Measurements from ENCODE around the gene KLRC3.
"Not testable (repeated sequence)": the region's sequence is repeated elsewhere in the genome, so short reads cannot be mapped to it uniquely, and the experiment has no call there.

Gene KLRC3

DNA sequence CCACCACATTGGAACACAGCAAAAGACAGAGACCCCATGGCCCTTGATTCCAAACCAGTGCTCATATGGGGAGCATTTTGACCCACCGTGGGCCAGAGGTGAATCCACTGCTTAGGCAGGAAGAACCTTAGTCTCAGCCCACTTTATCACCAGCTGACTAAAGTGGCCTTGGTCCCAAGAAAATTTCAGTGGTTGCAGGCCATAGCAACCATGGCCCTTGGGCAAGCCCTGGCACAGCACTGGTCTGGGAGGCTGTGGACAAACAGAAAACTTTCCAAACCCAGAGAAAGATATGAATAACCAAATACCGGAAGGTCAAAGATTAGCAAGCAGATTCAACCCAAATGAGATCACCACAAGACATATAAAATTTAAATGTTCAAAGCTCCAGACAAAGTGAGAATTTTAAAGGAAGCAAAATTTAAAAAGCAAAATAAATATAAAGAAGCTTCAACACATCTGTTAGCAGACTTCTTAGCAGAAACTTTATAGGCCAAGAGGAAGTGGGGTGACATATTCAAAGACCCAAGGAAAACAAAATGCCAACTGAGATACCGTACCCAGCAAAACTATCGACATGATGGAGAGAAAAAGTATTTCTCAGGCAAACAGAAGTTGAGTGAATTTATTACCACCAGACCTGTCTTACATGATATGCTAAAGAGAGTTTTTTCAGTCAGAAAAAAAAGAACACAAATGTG, 38.3 kb downstream of the KLRC3 start:
- ChIA-PET POLR2A (no interaction called here), CTCF (no interaction called here)
- no peak overlapping the region for H3K4me3 ChIP-seq (ENCODE audit: low read depth, low read length)
- no peak for DNase-seq (ENCODE audit: low read depth, low spot score)
- TF ChIP-seq, protein P1, sequence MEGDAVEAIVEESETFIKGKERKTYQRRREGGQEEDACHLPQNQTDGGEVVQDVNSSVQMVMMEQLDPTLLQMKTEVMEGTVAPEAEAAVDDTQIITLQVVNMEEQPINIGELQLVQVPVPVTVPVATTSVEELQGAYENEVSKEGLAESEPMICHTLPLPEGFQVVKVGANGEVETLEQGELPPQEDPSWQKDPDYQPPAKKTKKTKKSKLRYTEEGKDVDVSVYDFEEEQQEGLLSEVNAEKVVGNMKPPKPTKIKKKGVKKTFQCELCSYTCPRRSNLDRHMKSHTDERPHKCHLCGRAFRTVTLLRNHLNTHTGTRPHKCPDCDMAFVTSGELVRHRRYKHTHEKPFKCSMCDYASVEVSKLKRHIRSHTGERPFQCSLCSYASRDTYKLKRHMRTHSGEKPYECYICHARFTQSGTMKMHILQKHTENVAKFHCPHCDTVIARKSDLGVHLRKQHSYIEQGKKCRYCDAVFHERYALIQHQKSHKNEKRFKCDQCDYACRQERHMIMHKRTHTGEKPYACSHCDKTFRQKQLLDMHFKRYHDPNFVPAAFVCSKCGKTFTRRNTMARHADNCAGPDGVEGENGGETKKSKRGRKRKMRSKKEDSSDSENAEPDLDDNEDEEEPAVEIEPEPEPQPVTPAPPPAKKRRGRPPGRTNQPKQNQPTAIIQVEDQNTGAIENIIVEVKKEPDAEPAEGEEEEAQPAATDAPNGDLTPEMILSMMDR (IDR thresholded peaks at IDR 0.05; ENCODE audit: insufficient read depth, low read length, missing control alignments) = no peak

DNA sequence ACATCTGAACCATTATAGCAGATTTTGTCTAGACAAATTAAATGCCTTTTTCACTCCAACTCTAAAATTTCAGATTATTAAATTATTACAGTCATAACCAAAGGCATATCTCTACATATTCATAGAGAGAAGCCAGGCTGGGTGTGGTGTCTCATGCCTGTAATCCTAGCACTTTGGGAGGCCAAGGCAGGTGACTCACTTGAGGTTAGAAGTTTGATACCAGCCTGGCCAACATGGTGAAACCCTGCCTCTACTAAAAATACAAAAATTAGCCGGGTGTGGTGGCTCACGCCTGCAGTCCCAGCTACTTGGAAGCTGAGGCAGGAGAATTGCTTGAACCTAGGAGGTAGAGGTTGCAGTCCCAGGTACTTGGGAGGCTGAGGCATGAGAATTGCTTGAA, 41.7 kb downstream of the KLRC3 start:
- DNase-seq (ENCODE audit: low read depth, low spot score); CTCF ChIA-PET; POLR2A ChIA-PET; H3K4me3 ChIP-seq (ENCODE audit: low read depth, low read length): not testable (repeated sequence)

DNA sequence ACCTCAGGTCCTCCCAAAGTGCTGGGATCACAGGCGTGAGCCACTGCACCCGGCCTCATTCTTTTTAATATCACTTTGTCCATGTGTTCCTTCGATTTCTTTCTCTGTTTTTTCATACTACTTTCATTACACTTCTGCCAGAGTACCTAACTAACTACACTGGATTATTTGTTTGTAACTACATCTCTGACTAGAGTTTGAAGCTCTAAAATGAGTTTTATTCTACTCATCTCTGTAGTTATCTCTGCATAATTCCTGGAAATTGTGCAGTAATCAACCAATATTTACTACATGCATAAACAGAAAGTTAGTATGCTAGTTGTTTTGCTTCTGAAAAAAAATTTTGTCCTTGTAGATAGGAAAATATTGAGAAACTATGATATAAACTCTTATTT, 45.8 kb downstream of the KLRC3 start:
- no peak for DNase-seq (ENCODE audit: low read depth, low spot score)
- no peak overlapping the region for H3K4me3 ChIP-seq (ENCODE audit: low read depth, low read length)
- CTCF ChIA-PET = no interaction called here
- POLR2A ChIA-PET = no interaction called here
- TF ChIP-seq, protein P1 (IDR thresholded peaks at IDR 0.05; ENCODE audit: insufficient read depth, low read length, missing control alignments) = no peak

DNA sequence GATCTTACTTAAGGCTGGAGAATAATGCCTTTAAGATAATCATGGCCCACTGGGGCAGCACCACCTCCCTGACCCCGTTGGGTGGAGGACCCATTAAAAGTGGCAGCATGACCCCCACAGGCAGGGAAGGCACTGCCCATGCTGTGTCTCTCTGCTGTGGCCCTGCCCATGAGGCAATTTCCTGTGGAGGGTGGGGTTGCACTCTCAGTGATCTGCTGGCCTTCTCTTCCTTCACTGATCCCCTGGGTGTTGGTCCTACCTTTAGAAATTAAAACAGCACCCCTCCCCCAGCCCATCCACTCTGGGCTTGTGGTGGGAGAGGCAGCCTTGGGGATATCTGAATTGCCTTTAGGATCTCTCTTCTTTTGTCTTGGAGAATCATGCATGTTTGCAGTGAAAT, 47.8 kb downstream of the KLRC3 start:
- DNase-seq (ENCODE audit: low read depth, low spot score) = no peak
- TF ChIP-seq, protein P1 (IDR thresholded peaks at IDR 0.05; ENCODE audit: insufficient read depth, low read length, missing control alignments) = no peak
- CTCF ChIA-PET = no interaction called here
- no peak overlapping the region for H3K4me3 ChIP-seq (ENCODE audit: low read depth, low read length)
- POLR2A ChIA-PET = no interaction called here

DNA sequence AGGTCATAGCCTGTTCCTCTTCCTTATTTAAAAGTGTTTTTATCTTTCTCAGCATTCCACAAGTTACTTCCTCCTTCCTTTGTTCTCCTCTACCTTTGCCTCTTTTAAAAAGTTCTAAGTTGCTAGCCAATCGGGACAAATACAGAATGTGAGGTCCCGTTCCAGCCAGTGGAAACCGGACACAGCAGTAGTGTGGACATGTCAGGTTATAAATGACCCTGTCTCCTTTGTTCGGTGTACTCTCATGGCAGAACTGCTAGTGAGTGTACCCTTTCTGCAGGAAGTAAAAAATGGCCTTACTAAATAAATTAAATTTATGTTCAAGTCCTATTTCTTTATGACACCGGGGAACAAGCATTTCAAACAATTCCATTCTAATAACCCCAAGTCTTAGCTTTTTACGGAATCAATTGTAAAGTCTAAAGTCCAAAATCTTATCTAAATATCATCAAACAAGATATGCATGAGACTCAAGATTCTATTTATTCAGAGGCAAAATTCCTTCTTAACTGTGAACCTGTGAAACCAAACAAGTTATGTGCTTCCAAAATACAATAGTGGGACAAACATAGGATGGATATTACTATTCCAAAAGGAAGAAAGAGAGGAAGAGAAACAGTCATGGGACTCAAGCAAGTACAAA, 48.4 kb downstream of the KLRC3 start:
- DNase-seq (ENCODE audit: low read depth, low spot score); POLR2A ChIA-PET; H3K4me3 ChIP-seq (ENCODE audit: low read depth, low read length); CTCF ChIA-PET: not testable (repeated sequence)

DNA sequence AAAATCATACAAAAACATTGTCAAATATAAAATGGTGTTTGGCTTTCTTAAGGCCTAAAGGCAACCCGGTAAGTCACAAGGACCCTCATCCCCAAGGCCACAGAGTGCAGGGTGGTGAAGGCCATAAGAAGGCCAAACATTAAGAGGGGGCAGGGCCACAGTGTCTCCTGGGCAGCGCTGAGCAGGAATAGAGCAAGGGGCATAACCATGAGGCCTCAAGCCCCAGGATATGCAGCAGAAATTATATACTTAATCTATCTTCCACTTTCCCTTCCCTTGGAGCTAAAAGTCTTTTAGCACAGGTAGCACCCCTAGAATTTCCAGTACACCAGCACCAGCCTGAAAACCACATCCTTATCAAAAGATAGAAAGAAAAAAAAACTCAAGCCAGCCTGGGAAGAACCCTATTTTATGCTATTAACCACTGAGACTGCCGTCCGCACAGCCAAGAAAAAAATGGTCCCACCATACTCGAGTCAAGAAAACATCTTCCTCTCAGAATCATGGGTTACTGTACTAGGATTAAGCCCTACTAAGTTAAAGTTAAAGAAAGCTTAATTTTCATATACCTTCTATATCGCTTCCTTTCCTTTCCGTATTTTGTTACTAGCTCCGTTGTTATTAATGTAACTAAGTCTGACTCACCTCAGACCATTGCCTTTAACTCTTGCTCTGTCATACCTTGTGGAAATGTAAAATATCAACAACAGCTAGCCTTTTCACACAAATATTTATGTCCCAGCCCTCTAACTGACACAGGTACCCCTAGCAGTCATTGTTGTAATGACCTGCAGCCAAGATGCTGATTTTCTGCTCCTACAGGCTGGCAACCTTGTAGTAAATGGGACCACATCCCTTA, 50.6 kb downstream of the KLRC3 start:
- CTCF ChIA-PET = no interaction called here
- TF ChIP-seq, protein P1 (IDR thresholded peaks at IDR 0.05; ENCODE audit: insufficient read depth, low read length, missing control alignments) = no peak
- no peak for DNase-seq (ENCODE audit: low read depth, low spot score)
- POLR2A ChIA-PET = no interaction called here
- H3K4me3 ChIP-seq (ENCODE audit: low read depth, low read length) = no peak overlapping the region

All from AG04449 (cell line).